Measurements from ENCODE around the gene SKIDA1. TPM values are rescaled to one million over a fixed set of nuclear protein-coding genes. Genes with fewer than 3 reads are reported as not detected.

SKIDA1 gene
- total RNA-seq, 2 experiments from 2014 or later = 0.11 to 0.36 TPM

DNA sequence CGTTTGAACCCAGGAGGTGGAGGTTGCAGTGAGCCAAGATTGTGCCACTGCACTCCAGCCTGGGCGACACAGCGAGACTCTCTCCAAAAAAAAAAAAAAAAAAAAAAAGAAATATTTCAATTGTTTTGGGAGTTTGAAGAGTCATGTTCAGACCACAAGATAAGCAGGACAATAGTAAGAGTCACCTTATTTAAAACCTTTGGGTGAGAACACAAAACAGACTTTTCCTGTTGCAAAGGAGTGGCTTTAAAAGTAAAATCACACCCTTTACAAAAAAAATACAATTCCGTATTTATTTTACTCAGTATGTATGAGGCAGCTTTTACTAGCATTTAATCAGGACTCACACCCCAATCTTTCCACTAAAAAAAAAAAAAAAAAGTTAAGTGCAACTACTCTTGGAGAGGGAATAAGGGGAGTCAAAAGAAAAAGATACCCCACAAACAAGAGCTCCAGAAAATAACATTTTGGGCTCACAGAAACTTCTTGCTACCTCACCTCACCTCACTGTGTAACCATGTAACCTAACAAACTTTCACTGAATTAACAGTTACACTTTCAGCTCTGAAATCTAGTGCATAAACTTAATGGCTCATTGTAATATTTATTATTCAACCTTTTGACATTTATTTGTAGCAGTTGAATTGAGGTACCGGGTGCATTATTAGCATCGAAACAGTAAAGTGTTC is 11.2 kb downstream of the SKIDA1 start:
- ATAC-seq (no peak), DNase-seq (no peak)
- H3K9me3 Mint-ChIP-seq = no peaks in the 10 kb centered on the region
- intact Hi-C loops (cut with micrococcal nuclease) = no loop called here
- H3K36me3 Mint-ChIP-seq (ENCODE audit: low read depth) = no peaks in the 10 kb centered on the region
- ChIA-PET CTCF (interaction anchor here (0.9 to 3.3 kb wide), 2 partner anchors 18 to 236 kb away, joined by 3 to 20 read pairs; no protein-coding TSS in a partner anchor), POLR2A (no interaction called here)
- peaks cover 60% of the 10 kb centered on the region for H3K27me3 Mint-ChIP-seq
- peaks cover 21% of the 10 kb centered on the region for H3K4me1 Mint-ChIP-seq (ENCODE audit: low read depth)
- TF ChIP-seq, protein P1, sequence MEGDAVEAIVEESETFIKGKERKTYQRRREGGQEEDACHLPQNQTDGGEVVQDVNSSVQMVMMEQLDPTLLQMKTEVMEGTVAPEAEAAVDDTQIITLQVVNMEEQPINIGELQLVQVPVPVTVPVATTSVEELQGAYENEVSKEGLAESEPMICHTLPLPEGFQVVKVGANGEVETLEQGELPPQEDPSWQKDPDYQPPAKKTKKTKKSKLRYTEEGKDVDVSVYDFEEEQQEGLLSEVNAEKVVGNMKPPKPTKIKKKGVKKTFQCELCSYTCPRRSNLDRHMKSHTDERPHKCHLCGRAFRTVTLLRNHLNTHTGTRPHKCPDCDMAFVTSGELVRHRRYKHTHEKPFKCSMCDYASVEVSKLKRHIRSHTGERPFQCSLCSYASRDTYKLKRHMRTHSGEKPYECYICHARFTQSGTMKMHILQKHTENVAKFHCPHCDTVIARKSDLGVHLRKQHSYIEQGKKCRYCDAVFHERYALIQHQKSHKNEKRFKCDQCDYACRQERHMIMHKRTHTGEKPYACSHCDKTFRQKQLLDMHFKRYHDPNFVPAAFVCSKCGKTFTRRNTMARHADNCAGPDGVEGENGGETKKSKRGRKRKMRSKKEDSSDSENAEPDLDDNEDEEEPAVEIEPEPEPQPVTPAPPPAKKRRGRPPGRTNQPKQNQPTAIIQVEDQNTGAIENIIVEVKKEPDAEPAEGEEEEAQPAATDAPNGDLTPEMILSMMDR (IDR thresholded peaks at IDR 0.05) = no peak
- H3K27ac Mint-ChIP-seq = no peak overlapping the region
- H3K4me3 Mint-ChIP-seq = no peak overlapping the region

GRCh38 chr10:21513405-21513788 is 12.1 kb downstream of the SKIDA1 start:
- TF ChIP-seq, protein P1 (IDR thresholded peaks at IDR 0.05) = no peak
- POLR2A ChIA-PET = no interaction called here

DNA sequence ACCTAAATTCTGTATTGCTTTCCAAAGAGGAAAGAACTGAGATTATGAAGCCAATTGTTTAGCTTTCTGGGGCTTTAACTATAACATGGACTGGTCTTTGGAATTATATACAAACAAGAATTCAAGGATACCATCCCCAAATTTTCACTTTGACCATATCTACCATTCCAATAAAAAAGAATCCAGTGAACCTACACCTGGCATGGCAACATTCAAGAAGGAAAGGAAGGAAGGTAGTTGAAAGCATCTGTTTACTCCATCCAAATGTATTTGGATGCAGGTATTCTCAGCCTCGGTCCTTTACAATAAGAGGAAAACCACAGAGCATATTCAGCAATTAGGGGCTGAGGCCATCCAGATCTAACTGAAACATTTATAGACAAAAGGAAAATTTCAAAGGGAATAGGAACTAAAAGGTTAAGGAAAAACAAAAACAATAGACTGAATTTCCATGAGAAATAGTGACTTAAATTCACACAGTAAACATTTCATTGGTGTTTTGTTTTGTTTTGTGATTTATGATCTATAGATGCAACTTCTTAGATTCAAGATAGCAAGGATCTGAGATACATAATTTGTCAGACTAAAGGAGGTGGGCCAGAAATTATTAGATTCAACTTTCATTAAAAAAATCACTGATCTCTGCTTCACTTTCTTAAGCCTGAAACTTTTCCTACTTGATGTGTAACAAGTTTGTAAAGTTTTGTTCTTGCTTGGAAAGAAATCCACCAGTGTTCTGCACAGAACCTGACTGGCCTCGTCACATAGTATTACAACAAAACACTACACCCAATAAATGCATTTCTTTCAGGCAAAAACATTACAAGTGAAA is 12.7 kb downstream of the SKIDA1 start:
- ATAC-seq = no peak
- H3K4me1 Mint-ChIP-seq (ENCODE audit: low read depth) = peaks cover 8% of the 10 kb centered on the region
- POLR2A ChIA-PET = no interaction called here
- peaks cover 51% of the 10 kb centered on the region for H3K27me3 Mint-ChIP-seq
- H3K36me3 Mint-ChIP-seq (ENCODE audit: low read depth) = no peaks in the 10 kb centered on the region
- H3K9me3 Mint-ChIP-seq = no peaks in the 10 kb centered on the region
- TF ChIP-seq, protein P1 (IDR thresholded peaks at IDR 0.05) = no peak
- H3K4me3 Mint-ChIP-seq = no peak overlapping the region
- CTCF ChIA-PET = interaction anchor here (2.2 kb wide), 1 partner anchor 18 kb away, joined by 6 read pairs; no protein-coding TSS in a partner anchor
- DNase-seq = no peak
- H3K27ac Mint-ChIP-seq = no peak overlapping the region
- intact Hi-C loops (cut with micrococcal nuclease) = no loop called here

More at GRCh38 chr10:21513405-21513788, 12.1 kb downstream of the SKIDA1 start:
- Mint-ChIP-seq H3K4me3 (no peak overlapping the region), H3K9me3 (no peaks in the 10 kb centered on the region), H3K27ac (no peak overlapping the region), H3K4me1 (ENCODE audit: low read depth) (peaks cover 14% of the 10 kb centered on the region), H3K27me3 (peaks cover 57% of the 10 kb centered on the region), H3K36me3 (ENCODE audit: low read depth) (no peaks in the 10 kb centered on the region)
- DNase-seq = no peak
- ATAC-seq = no peak
- CTCF ChIA-PET = interaction anchor here (2.2 kb wide), 1 partner anchor 18 kb away, joined by 6 read pairs; no protein-coding TSS in a partner anchor
- intact Hi-C loops (cut with micrococcal nuclease) = no loop called here

DNA sequence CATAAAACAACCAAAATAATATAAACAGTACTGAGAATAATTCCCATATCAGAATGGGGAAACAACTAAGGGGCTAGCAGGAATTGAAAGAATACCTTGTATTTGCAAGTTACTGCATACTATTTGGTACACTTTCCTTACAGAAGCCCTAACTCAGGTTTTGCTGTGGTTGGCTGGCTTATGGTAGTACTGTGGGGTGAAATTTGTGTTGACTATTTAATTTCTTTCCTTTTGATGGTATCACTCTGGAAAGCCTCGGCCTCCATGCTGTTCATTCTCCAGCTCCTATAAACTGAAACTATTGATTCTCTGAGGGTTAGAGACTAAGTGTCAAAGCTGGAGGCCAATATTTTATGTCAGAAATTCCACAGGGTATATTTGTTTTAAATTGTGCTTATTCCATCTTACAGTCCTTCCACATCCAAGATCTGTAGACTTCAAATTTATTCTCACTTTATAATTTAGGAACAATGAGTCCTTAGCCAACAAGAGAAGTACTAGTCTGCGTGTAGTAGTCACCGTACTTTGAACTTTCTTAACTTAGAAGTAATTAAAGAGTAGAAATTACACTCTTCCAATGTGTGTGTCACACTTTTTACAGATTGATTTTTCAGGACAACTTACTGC is 13.4 kb downstream of the SKIDA1 start:
- Mint-ChIP-seq H3K9me3 (no peaks in the 10 kb centered on the region), H3K27me3 (peaks cover 53% of the 10 kb centered on the region), H3K4me1 (ENCODE audit: low read depth) (peaks cover 4% of the 10 kb centered on the region), H3K4me3 (no peak overlapping the region), H3K36me3 (ENCODE audit: low read depth) (no peaks in the 10 kb centered on the region), H3K27ac (no peak overlapping the region)
- DNase-seq (no peak), ATAC-seq (no peak)
- POLR2A ChIA-PET = no interaction called here
- intact Hi-C loops (cut with micrococcal nuclease) = no loop called here
- CTCF ChIA-PET = interaction anchor here (2.2 kb wide), 1 partner anchor 17 kb away, joined by 6 read pairs; no protein-coding TSS in a partner anchor
- TF ChIP-seq, protein P1 (IDR thresholded peaks at IDR 0.05) = no peak
